ENCODE data around the gene KLK6. TPM values are rescaled to one million over a fixed set of nuclear protein-coding genes. Genes with fewer than 3 reads are reported as not detected.

KLK6 gene
- total and polyA plus RNA-seq, 2 experiments from 2014 or later, result not detected

GRCh38 chr19:50983625-50984292, 14.4 kb upstream of the KLK6 start, which contains the start of gene KLK7:
KLK7 (minus strand) TSS chr19:50983917; CDS start chr19:50982399, 1,518 bp downstream.
- no peaks in the 10 kb centered on the region for H3K36me3 ChIP-seq (ENCODE audit: low read depth)
- no peaks in the 10 kb centered on the region for H3F3A ChIP-seq (ENCODE audit: insufficient read depth)
- WGBS, 2 experiments (ENCODE audit: low coverage in 1 of 2, low lambda C conversion rate in 2 of 2, missing lambda C conversion rate in 2 of 2), result 7 to 8% methylated on average over 25 to 28 of the region's 28 CpGs
- no peaks in the 10 kb centered on the region; the same call in 1 of the 2 replicates for H3K27me3 ChIP-seq (replicated peaks; ENCODE audit: insufficient read depth)
- no peak within 1 kb of the TSS for H3K27ac ChIP-seq
- H3K9me3 ChIP-seq (ENCODE audit: low read depth), result no peaks in the 10 kb centered on the region
- TF ChIP-seq EZH2 (IDR thresholded peaks at IDR 0.05; ENCODE audit: insufficient read depth, poor library complexity, severe bottlenecking) (no peak), EZH2phosphoT487 (IDR thresholded peaks at IDR 0.05; ENCODE audit: insufficient read depth, low read depth) (no peak)
- in situ Hi-C loops (cut with MboI), result no loop called here
- H3K4me2 ChIP-seq (ENCODE audit: unreplicated experiment), result no peak within 1 kb of the TSS
- H4K20me1 ChIP-seq (ENCODE audit: insufficient read depth), result no peaks in the 10 kb centered on the region
- H3K4me3 ChIP-seq, result no peak within 1 kb of the TSS
- no peak within 1 kb of the TSS for H3K9ac ChIP-seq
- H2AFZ ChIP-seq, result no peak within 1 kb of the TSS
- H3K4me1 ChIP-seq (ENCODE audit: insufficient read depth), result no peaks in the 10 kb centered on the region
- H3K9me2 ChIP-seq (ENCODE audit: insufficient read depth), result no peaks in the 10 kb centered on the region
- H3K79me2 ChIP-seq (ENCODE audit: insufficient read depth), result no peaks in the 10 kb centered on the region
- no peak for DNase-seq

- H3K4me1 ChIP-seq (ENCODE audit: insufficient read depth), result no peaks in the 10 kb centered on the region
- TF ChIP-seq EZH2phosphoT487 (IDR thresholded peaks at IDR 0.05; ENCODE audit: insufficient read depth, low read depth) (no peak), EZH2 (IDR thresholded peaks at IDR 0.05; ENCODE audit: insufficient read depth, poor library complexity, severe bottlenecking) (no peak)
- no peak overlapping the region for H3K4me2 ChIP-seq (ENCODE audit: unreplicated experiment)
- H3F3A ChIP-seq (ENCODE audit: insufficient read depth), result no peaks in the 10 kb centered on the region
- H3K9ac ChIP-seq, result no peak overlapping the region
- H3K27me3 ChIP-seq (replicated peaks; ENCODE audit: insufficient read depth), result no peaks in the 10 kb centered on the region; the same call in 1 of the 2 replicates
- H3K9me3 ChIP-seq (ENCODE audit: low read depth), result no peaks in the 10 kb centered on the region
- in situ Hi-C loops (cut with MboI), result no loop called here
- no peak overlapping the region for H3K27ac ChIP-seq
- H3K4me3 ChIP-seq, result no peak overlapping the region
- WGBS, 2 experiments (ENCODE audit: low coverage in 1 of 2, low lambda C conversion rate in 2 of 2, missing lambda C conversion rate in 2 of 2), result 48 to 52% methylated on average over 4 of the region's 4 CpGs
- no peaks in the 10 kb centered on the region for H3K36me3 ChIP-seq (ENCODE audit: low read depth)
- no peaks in the 10 kb centered on the region for H3K9me2 ChIP-seq (ENCODE audit: insufficient read depth)
- no peak for DNase-seq
- H2AFZ ChIP-seq, result no peak overlapping the region
- no peaks in the 10 kb centered on the region for H3K79me2 ChIP-seq (ENCODE audit: insufficient read depth)
- no peaks in the 10 kb centered on the region for H4K20me1 ChIP-seq (ENCODE audit: insufficient read depth)
These were observed 12.8 kb upstream of the KLK6 start for GRCh38 chr19:50982186-50982585.

DNA sequence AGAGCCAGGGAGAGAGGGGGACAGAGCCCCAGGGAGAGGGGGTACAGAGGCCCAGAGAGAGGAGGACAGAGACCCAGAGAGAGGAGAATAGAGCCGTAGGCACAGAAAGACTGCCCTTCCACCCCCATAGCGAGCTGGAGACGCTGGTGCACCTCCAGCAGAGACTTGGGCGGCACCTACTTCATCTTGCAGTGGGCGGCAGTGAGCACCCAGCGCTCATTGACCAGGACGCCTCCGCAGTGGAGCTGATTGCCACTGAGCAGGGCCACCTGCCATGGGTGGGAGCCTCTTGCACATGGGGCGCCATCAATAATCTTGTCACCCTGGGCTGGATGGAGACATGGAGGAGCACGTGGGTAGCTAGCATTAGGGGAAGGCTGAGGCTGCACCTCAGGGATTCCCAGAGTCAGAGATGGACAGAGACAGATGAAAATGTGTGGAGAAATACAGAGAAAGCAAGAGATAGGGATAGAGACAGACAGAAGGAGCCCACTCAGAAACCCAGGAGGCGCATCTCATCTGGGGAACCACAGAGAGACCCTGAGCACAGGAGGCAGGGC, 12.3 kb upstream of the KLK6 start:
- Histone ChIP-seq H3K4me1 (ENCODE audit: insufficient read depth) (no peaks in the 10 kb centered on the region), H3K36me3 (ENCODE audit: low read depth) (no peaks in the 10 kb centered on the region), H3K4me2 (ENCODE audit: unreplicated experiment) (no peak overlapping the region), H3K4me3 (no peak overlapping the region), H3K9me2 (ENCODE audit: insufficient read depth) (no peaks in the 10 kb centered on the region), H4K20me1 (ENCODE audit: insufficient read depth) (no peaks in the 10 kb centered on the region), H2AFZ (no peak overlapping the region), H3F3A (ENCODE audit: insufficient read depth) (no peaks in the 10 kb centered on the region), H3K27ac (no peak overlapping the region), H3K27me3 (replicated peaks; ENCODE audit: insufficient read depth) (no peaks in the 10 kb centered on the region; the same call in 1 of the 2 replicates), H3K9me3 (ENCODE audit: low read depth) (no peaks in the 10 kb centered on the region), H3K79me2 (ENCODE audit: insufficient read depth) (no peaks in the 10 kb centered on the region), H3K9ac (no peak overlapping the region)
- WGBS, 2 experiments (ENCODE audit: low coverage in 1 of 2, low lambda C conversion rate in 2 of 2, missing lambda C conversion rate in 2 of 2), result 35 to 36% methylated on average over 11 of the region's 11 CpGs
- DNase-seq, result no peak
- TF ChIP-seq EZH2phosphoT487 (IDR thresholded peaks at IDR 0.05; ENCODE audit: insufficient read depth, low read depth) (no peak), EZH2 (IDR thresholded peaks at IDR 0.05; ENCODE audit: insufficient read depth, poor library complexity, severe bottlenecking) (no peak)
- in situ Hi-C loops (cut with MboI), result no loop called here

- no peaks in the 10 kb centered on the region for H3K79me2 ChIP-seq (ENCODE audit: insufficient read depth)
- H3K9me2 ChIP-seq (ENCODE audit: insufficient read depth), result no peaks in the 10 kb centered on the region
- H4K20me1 ChIP-seq (ENCODE audit: insufficient read depth), result no peaks in the 10 kb centered on the region
- no peak overlapping the region for H3K4me2 ChIP-seq (ENCODE audit: unreplicated experiment)
- no peak overlapping the region for H3K27ac ChIP-seq
- no peak overlapping the region for H3K9ac ChIP-seq
- H3K4me3 ChIP-seq, result no peak overlapping the region
- H3K9me3 ChIP-seq (ENCODE audit: low read depth), result no peaks in the 10 kb centered on the region
- H2AFZ ChIP-seq, result no peak overlapping the region
- TF ChIP-seq EZH2phosphoT487 (IDR thresholded peaks at IDR 0.05; ENCODE audit: insufficient read depth, low read depth) (no peak), EZH2 (IDR thresholded peaks at IDR 0.05; ENCODE audit: insufficient read depth, poor library complexity, severe bottlenecking) (no peak)
- in situ Hi-C loops (cut with MboI), result no loop called here
- no peaks in the 10 kb centered on the region for H3K36me3 ChIP-seq (ENCODE audit: low read depth)
- no peak for DNase-seq
- no peaks in the 10 kb centered on the region; the same call in none of the 2 replicates for H3K27me3 ChIP-seq (replicated peaks; ENCODE audit: insufficient read depth)
- 0 to 5% methylated on average over 12 to 13 of the region's 13 CpGs for WGBS, 2 experiments (ENCODE audit: low coverage in 1 of 2, low lambda C conversion rate in 2 of 2, missing lambda C conversion rate in 2 of 2)
- no peaks in the 10 kb centered on the region for H3F3A ChIP-seq (ENCODE audit: insufficient read depth)
- no peaks in the 10 kb centered on the region for H3K4me1 ChIP-seq (ENCODE audit: insufficient read depth)
These were observed 10.8 kb upstream of the KLK6 start for GRCh38 chr19:50980208-50980607.
